Mammary epithelial cell (primary cell): Measurements from ENCODE around the gene CACNA1E.

ENCODE experiments used
- CTCF ChIP-seq, 2 donors: IDR thresholded peaks in 1 of 2; conservative IDR thresholded peaks in 1 of 2; 2 replicates each; pipeline ENCODE4 v1.5.1; 2011 to 2012; ENCODE audit warnings: inconsistent platforms in 2 of 2, low read length in 2 of 2, mild to moderate bottlenecking in 2 of 2, control low read depth in 1 of 2, low read depth in 1 of 2; ENCODE audit not compliant: insufficient read depth in 1 of 2; ENCODE audit errors: extremely low read depth in 1 of 2
- EZH2 ChIP-seq: IDR thresholded peaks from 2 replicates; pipeline ENCODE4 v1.6.1; 2012; ENCODE audit warnings: low read length, inconsistent platforms, borderline replicate concordance

GRCh38 chr1:181846001-181846645 lies 362.8 kb downstream of the CACNA1E start:
- no peak for TF ChIP-seq CTCF (conservative IDR thresholded peaks at IDR 0.05 in 1 of 2, IDR thresholded peaks at IDR 0.05 in 1 of 2; ENCODE audit: extremely low read depth in 1 of 2, insufficient read depth in 1 of 2, low read depth in 1 of 2, low read length in 2 of 2)
- TF ChIP-seq EZH2, result no peak
